Measurements from ENCODE around the gene PTPRZ1.

DNA sequence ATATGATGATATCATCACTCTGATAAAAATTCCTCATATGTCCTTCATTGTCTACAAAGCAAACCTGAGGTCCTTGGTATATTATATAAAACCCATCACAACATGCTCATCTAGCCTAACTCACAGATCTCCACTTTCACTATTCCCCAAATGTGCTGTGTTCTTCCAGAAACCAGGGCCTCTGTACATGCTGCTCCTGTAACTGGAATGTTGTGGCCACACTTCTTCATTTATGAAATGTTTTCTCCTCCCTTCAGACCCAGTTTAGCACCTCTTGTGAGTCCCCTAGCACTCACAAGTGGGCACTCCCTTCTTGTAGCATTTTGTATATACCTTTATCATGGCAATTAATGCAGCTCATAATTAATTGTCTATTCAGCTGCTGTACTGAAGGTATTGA, 209.2 kb downstream of the PTPRZ1 start:
- TF ChIP-seq TAF1 (IDR thresholded peaks at IDR 0.05; ENCODE audit: low read depth, low read length) (no peak), POLR2AphosphoS5 (IDR thresholded peaks at IDR 0.05; ENCODE audit: low read depth, low read length) (no peak), POLR2A (IDR thresholded peaks at IDR 0.05; ENCODE audit: low read depth, low read length) (no peak)

Measured in GM12891 (cell line).